HG03045 (cell line): ENCODE data around the gene WFIKKN2.

ENCODE experiments used
- ATAC-seq: cut with Tn5 transposase; IDR thresholded peaks from one replicate; pipeline ENCODE4 v1.9.1; 2021; ENCODE audit warnings: mild to moderate bottlenecking, moderate library complexity; ENCODE audit not compliant: unreplicated experiment

The WFIKKN2 gene

GRCh38 chr17:50807675-50808074 lies 27.7 kb upstream of the WFIKKN2 start:
- no peak for ATAC-seq

GRCh38 chr17:50808413-50808812 lies 27.0 kb upstream of the WFIKKN2 start:
- no peak for ATAC-seq

- no peak for ATAC-seq
Measured at GRCh38 chr17:50808888-50809287, 26.5 kb upstream of the WFIKKN2 start.

GRCh38 chr17:50813583-50813982 lies 21.8 kb upstream of the WFIKKN2 start:
- no peak for ATAC-seq

- no peak for ATAC-seq
Measured at GRCh38 chr17:50815400-50815799, 20.0 kb upstream of the WFIKKN2 start.

GRCh38 chr17:50816271-50816670 lies 19.1 kb upstream of the WFIKKN2 start:
- ATAC-seq: no peak

GRCh38 chr17:50816771-50817751 lies 18.3 kb upstream of the WFIKKN2 start:
- ATAC-seq: no peak

- ATAC-seq: no peak
Measured at GRCh38 chr17:50817838-50818237, 17.5 kb upstream of the WFIKKN2 start.

- no peak for ATAC-seq
Measured at GRCh38 chr17:50818261-50818660, 17.1 kb upstream of the WFIKKN2 start.

- ATAC-seq: no peak
Measured at GRCh38 chr17:50818921-50819657, 16.3 kb upstream of the WFIKKN2 start.

GRCh38 chr17:50820651-50821050 lies 14.7 kb upstream of the WFIKKN2 start:
- ATAC-seq: no peak

GRCh38 chr17:50822550-50822949 lies 12.8 kb upstream of the WFIKKN2 start:
- ATAC-seq: no peak

GRCh38 chr17:50824429-50824828 lies 11.0 kb upstream of the WFIKKN2 start:
- ATAC-seq: no peak

- ATAC-seq: no peak
Measured at GRCh38 chr17:50825188-50825587, 10.2 kb upstream of the WFIKKN2 start.

- peak; percentile 70 for ATAC-seq
Measured at GRCh38 chr17:50828508-50829170, 6.7 kb upstream of the WFIKKN2 start.

- no peak for ATAC-seq
Measured at GRCh38 chr17:50829332-50829731, 6.1 kb upstream of the WFIKKN2 start.

GRCh38 chr17:50830352-50830751 lies 5.0 kb upstream of the WFIKKN2 start:
- no peak for ATAC-seq

GRCh38 chr17:50830994-50831393 lies 4.4 kb upstream of the WFIKKN2 start:
- no peak for ATAC-seq

- no peak for ATAC-seq
Measured at GRCh38 chr17:50831471-50831928, 3.9 kb upstream of the WFIKKN2 start.

- no peak for ATAC-seq
Measured at GRCh38 chr17:50832267-50832863, 3.0 kb upstream of the WFIKKN2 start.

GRCh38 chr17:50832864-50833381 lies 2.5 kb upstream of the WFIKKN2 start:
- no peak for ATAC-seq
